ENCODE data around the gene LENG8.

GRCh38 chr19:54405628-54406027, 43.4 kb upstream of the LENG8 start:
- TF ChIP-seq, protein P1, sequence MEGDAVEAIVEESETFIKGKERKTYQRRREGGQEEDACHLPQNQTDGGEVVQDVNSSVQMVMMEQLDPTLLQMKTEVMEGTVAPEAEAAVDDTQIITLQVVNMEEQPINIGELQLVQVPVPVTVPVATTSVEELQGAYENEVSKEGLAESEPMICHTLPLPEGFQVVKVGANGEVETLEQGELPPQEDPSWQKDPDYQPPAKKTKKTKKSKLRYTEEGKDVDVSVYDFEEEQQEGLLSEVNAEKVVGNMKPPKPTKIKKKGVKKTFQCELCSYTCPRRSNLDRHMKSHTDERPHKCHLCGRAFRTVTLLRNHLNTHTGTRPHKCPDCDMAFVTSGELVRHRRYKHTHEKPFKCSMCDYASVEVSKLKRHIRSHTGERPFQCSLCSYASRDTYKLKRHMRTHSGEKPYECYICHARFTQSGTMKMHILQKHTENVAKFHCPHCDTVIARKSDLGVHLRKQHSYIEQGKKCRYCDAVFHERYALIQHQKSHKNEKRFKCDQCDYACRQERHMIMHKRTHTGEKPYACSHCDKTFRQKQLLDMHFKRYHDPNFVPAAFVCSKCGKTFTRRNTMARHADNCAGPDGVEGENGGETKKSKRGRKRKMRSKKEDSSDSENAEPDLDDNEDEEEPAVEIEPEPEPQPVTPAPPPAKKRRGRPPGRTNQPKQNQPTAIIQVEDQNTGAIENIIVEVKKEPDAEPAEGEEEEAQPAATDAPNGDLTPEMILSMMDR (IDR thresholded peaks at IDR 0.05): no peak
- TF ChIP-seq POLR2A (IDR thresholded peaks at IDR 0.05): no peak

Data from lower leg skin (tissue), 3 donors.